HCT116 (cell line): ENCODE data around the gene ULBP1. TPM values are rescaled to one million over a fixed set of nuclear protein-coding genes. Genes with fewer than 3 reads are reported as not detected.

Experiments used
- ATAC-seq: fragments of 200-7000 bp; cut with Tn5 transposase; 2 replicates; pipeline ENCODE4 v1.9.1; 2020; ENCODE audit warnings: mild to moderate bottlenecking, moderate library complexity
- BruUV-seq: library from RNA; stranded (reverse); fragments of 400-500 nt; replicated peaks from 2 replicates; lab custom pipeline; 2021; lab: Mats Ljungman, UMichigan
- CTCF ChIA-PET: fragments of 300-600 bp; sonication (Branson Sonifier 250); formaldehyde crosslinking; loops from one replicate; lab custom pipeline; 2021; ENCODE audit warnings: antibody characterized with exemption; lab: Charles Lee
- POLR2A ChIA-PET: fragments of 300-600, 350-600 bp; sonication (Branson Sonifier 250); formaldehyde crosslinking; loops from one replicate; lab custom pipeline; 2021; ENCODE audit warnings: antibody characterized with exemption; lab: Charles Lee
- RAD21 ChIA-PET, 2 experiments: fragments of 300-600 bp; sonication (Branson Sonifier 250); formaldehyde crosslinking; loops; one replicate each; lab custom pipeline; 2023; ENCODE audit warnings: low total read pairs in 2 of 2; ENCODE audit not compliant: uncharacterized antibody in 2 of 2, unreplicated experiment in 2 of 2, low non-redundant PET in 1 of 2; lab: Charles Lee
- DNase-seq: peaks from one replicate; pipeline ENCODE4 v3.0.0-alpha.2; 2010; ENCODE audit warnings: low read depth, low spot score
- H2AFZ ChIP-seq: fragments of 200-600 bp; shearing (Covaris generic), sonication (generic); 2 replicates; pipeline ENCODE4 v1.6.1; 2017; ENCODE audit warnings: low read depth, mixed run types, mixed read lengths, antibody characterized with exemption, low read length; ENCODE audit not compliant: poor library complexity, severe bottlenecking
- H3K27ac ChIP-seq: 2 replicates; pipeline ENCODE4 v1.5.1; 2012; ENCODE audit warnings: low read depth, low read length
- H3K27me3 ChIP-seq: fragments of 200-600 bp; sonication (generic); 2 replicates; pipeline ENCODE4 v1.6.1; 2016; ENCODE audit warnings: mixed run types, low read length, mixed read lengths; ENCODE audit not compliant: insufficient read depth
- H3K36me3 ChIP-seq, 2 experiments: fragments of 200-500 bp in 1 of 2; fragments of 200-600 bp in 1 of 2; sonication (Bioruptor generic) in 1 of 2; sonication (generic) in 1 of 2; 2 replicates each; pipeline versions ENCODE4 v1.5.1 to v1.6.1; 2014 to 2016; ENCODE audit warnings: low read length in 2 of 2, inconsistent platforms in 1 of 2, mixed read lengths in 1 of 2, mixed run types in 1 of 2; ENCODE audit not compliant: insufficient read depth in 2 of 2, control insufficient read depth in 1 of 2
- H3K4me1 ChIP-seq, 2 experiments: fragments of 200-600 bp in 1 of 2; sonication (generic) in 1 of 2; 2 replicates each; pipeline versions ENCODE4 v1.5.1 to v1.6.1; 2012 to 2017; ENCODE audit warnings: low read length in 2 of 2, inconsistent platforms in 1 of 2, mild to moderate bottlenecking in 1 of 2, mixed read lengths in 1 of 2, mixed run types in 1 of 2, moderate library complexity in 1 of 2; ENCODE audit not compliant: insufficient read depth in 2 of 2, control insufficient read depth in 1 of 2
- H3K4me2 ChIP-seq: fragments of 200-600 bp; sonication (generic); 2 replicates; pipeline ENCODE4 v1.6.1; 2017; ENCODE audit warnings: mixed run types, low read length, mixed read lengths
- H3K4me3 ChIP-seq, 2 experiments: fragments of 200-600 bp in 1 of 2; sonication (generic) in 1 of 2; replicated peaks in 1 of 2; 2 replicates each; pipeline ENCODE4 v1.5.1; 2011 to 2016; ENCODE audit warnings: low read length in 2 of 2, control low read depth in 1 of 2, low read depth in 1 of 2, mild to moderate bottlenecking in 1 of 2, mixed read lengths in 1 of 2, mixed run types in 1 of 2
- H3K79me2 ChIP-seq: fragments of 200-600 bp; sonication (generic); 2 replicates; pipeline ENCODE4 v1.6.1; 2017; ENCODE audit warnings: mild to moderate bottlenecking, mixed run types, low read length, moderate library complexity, mixed read lengths; ENCODE audit not compliant: insufficient read depth
- H3K9ac ChIP-seq: fragments of 200-600 bp; sonication (generic); 2 replicates; pipeline ENCODE4 v1.6.1; 2016; ENCODE audit warnings: low read length, mixed read lengths
- H3K9me2 ChIP-seq: fragments of 200-600 bp; sonication (generic), shearing (Covaris generic); 2 replicates; pipeline ENCODE4 v1.6.1; 2017; ENCODE audit warnings: mixed run types, mild to moderate bottlenecking, moderate library complexity; ENCODE audit not compliant: insufficient read depth
- H3K9me3 ChIP-seq, 2 experiments: fragments of 200-500 bp in 1 of 2; fragments of 200-600 bp in 1 of 2; sonication (Bioruptor generic) in 1 of 2; sonication (generic) in 1 of 2; 2 replicates each; pipeline ENCODE4 v1.6.1; 2014 to 2017; ENCODE audit warnings: low read length in 2 of 2, mixed read lengths in 2 of 2, inconsistent platforms in 1 of 2, low read depth in 1 of 2, mild to moderate bottlenecking in 1 of 2, mixed run types in 1 of 2, moderate library complexity in 1 of 2; ENCODE audit not compliant: control insufficient read depth in 1 of 2, insufficient read depth in 1 of 2
- H4K20me1 ChIP-seq: fragments of 200-600 bp; sonication (generic), shearing (Covaris generic); 2 replicates; pipeline ENCODE4 v1.6.1; 2017; ENCODE audit warnings: mixed run types, mild to moderate bottlenecking, moderate library complexity; ENCODE audit not compliant: insufficient read depth
- EGR1 ChIP-seq: IDR thresholded peaks from 2 replicates; pipeline ENCODE4 v1.6.1; 2012; ENCODE audit warnings: low read depth
- POLR2AphosphoS5 ChIP-seq: IDR thresholded peaks from 2 replicates; pipeline ENCODE4 v1.6.1; 2011; ENCODE audit warnings: mild to moderate bottlenecking, low read depth, low read length, moderate library complexity
- SRF ChIP-seq: IDR thresholded peaks from 2 replicates; pipeline ENCODE4 v1.6.1; 2012; ENCODE audit warnings: low read depth
- intact Hi-C: fragments of 100-400 bp; cut with micrococcal nuclease; formaldehyde crosslinking; loops from 2 replicates; pipeline ENCODE4 v1.10.0; 2022
- total RNA-seq: library from RNA; stranded (reverse); gene quantifications from one replicate; pipeline ENCODE4 v1.2.1, GENCODE V29; 2021; ENCODE audit not compliant: unreplicated experiment
- TF ChIP-seq, protein P1 (sequence below): IDR thresholded peaks from 2 replicates; pipeline ENCODE4 v1.6.1; 2012
- TF ChIP-seq, protein P2 (sequence below): IDR thresholded peaks from 2 replicates; pipeline ENCODE4 v1.6.1; 2012
- TF ChIP-seq, protein P3 (sequence below): IDR thresholded peaks from 2 replicates; pipeline ENCODE4 v1.6.1; 2012; ENCODE audit warnings: low read depth

Gene ULBP1
- total RNA-seq, 1 experiment from 2014 or later: 12.4 TPM

DNA sequence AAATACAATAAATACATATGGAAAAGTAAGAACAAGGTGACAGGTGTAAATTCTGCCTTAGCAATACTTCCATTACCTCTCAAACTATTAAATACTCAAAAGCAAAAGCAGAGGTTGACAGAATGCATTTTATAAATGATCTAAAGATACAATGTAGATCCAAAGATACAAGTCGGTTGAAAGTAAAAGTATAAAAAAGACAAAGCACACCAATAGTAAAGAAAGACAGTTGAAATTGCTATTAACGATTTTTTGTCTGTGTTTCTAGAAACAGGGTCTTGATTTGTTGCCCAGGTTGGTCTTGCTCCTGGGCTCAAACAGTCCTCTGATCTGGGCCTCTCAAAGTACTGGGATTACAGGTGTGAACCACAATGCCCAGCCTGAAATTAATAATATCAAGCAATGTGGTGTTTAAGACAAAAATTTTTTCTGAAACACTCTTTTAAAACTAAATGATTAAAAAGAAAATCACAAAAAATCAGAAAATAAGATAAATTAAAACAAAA is 23.9 kb downstream of the ULBP1 start:
- peaks cover 22% of the 10 kb centered on the region for H3K27me3 ChIP-seq

More for the DNA sequence above, 23.9 kb downstream of the ULBP1 start:
- Histone ChIP-seq H3K27ac (no peak overlapping the region), H3K9ac (no peak overlapping the region), H3K4me3 (no peak overlapping the region), H3K4me1 (no peaks in the 10 kb centered on the region), H3K9me3 (no peaks in the 10 kb centered on the region), H2AFZ (no peak overlapping the region), H3K36me3 (no peaks in the 10 kb centered on the region), H4K20me1 (no peaks in the 10 kb centered on the region), H3K79me2 (no peaks in the 10 kb centered on the region), H3K9me2 (no peaks in the 10 kb centered on the region), H3K4me2 (no peak overlapping the region)
- ChIA-PET POLR2A (no interaction called here), CTCF (no interaction called here), RAD21 (no interaction called here)
- TF ChIP-seq EGR1 (no peak), POLR2AphosphoS5 (no peak), SRF (no peak)
- TF ChIP-seq, protein P1, sequence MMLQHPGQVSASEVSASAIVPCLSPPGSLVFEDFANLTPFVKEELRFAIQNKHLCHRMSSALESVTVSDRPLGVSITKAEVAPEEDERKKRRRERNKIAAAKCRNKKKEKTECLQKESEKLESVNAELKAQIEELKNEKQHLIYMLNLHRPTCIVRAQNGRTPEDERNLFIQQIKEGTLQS: no peak
- TF ChIP-seq, protein P2, sequence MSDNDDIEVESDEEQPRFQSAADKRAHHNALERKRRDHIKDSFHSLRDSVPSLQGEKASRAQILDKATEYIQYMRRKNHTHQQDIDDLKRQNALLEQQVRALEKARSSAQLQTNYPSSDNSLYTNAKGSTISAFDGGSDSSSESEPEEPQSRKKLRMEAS: no peak
- TF ChIP-seq, protein P3, sequence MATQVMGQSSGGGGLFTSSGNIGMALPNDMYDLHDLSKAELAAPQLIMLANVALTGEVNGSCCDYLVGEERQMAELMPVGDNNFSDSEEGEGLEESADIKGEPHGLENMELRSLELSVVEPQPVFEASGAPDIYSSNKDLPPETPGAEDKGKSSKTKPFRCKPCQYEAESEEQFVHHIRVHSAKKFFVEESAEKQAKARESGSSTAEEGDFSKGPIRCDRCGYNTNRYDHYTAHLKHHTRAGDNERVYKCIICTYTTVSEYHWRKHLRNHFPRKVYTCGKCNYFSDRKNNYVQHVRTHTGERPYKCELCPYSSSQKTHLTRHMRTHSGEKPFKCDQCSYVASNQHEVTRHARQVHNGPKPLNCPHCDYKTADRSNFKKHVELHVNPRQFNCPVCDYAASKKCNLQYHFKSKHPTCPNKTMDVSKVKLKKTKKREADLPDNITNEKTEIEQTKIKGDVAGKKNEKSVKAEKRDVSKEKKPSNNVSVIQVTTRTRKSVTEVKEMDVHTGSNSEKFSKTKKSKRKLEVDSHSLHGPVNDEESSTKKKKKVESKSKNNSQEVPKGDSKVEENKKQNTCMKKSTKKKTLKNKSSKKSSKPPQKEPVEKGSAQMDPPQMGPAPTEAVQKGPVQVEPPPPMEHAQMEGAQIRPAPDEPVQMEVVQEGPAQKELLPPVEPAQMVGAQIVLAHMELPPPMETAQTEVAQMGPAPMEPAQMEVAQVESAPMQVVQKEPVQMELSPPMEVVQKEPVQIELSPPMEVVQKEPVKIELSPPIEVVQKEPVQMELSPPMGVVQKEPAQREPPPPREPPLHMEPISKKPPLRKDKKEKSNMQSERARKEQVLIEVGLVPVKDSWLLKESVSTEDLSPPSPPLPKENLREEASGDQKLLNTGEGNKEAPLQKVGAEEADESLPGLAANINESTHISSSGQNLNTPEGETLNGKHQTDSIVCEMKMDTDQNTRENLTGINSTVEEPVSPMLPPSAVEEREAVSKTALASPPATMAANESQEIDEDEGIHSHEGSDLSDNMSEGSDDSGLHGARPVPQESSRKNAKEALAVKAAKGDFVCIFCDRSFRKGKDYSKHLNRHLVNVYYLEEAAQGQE: no peak
- no TSS peak for BruUV-seq
- ATAC-seq (no peak), DNase-seq (no peak)
- intact Hi-C loops: no loop called here
